GM21526 (cell line): ENCODE results near the gene OBSL1.

Source experiments
- ATAC-seq: cut with Tn5 transposase; IDR thresholded peaks from one replicate; pipeline ENCODE4 v1.9.1; 2021; ENCODE audit warnings: moderate library complexity; ENCODE audit not compliant: unreplicated experiment, low FRiP score

The OBSL1 gene

DNA sequence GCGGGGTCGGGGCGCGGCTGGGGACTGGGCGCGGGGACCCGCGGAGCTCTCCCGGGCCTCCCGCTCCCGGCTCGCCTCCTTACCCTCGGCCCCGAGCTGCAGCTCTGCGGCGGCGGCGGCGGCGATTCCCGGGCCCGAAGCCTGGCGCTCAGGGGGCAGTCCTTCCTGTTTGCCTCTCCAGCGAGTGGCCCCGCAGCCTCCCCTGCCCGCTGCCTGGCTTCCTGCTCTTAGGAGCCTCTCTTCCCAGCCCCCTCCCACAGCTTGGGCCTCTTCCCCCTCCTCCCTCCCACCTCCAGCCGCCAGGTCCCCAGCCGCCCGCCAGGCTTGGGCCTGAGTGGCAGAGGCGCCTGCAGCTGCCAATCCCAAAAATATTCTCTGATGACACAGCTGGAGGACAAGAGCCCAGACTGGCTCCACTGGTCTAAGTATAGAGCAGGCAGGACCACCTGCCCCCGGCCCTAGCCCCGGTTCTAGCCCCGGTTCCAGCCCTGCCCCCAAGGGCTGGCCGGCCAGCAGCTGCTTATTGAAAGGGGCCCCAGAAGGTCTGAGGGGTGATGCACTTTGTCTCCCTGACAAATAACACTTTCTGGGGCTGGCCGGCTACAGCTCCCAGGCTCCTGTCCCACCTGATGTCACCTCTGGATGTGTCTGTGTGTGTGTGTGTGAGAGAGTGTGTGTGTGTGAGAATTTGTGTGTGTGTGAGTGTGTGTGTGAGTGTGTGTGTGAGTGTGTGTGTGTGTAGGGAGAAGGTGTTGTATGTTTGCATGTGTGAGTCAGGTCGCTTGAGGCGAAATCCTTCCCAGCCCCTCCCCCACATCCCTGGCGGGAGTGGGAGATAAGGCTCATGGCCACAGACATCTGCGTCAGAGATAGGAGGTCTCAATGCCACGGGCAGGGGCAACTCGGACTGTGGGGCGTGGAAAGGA, at the start of gene OBSL1:
TSS of gene OBSL1 (minus strand) at position 229 of the 926 bp plus-strand sequence. CDS start 307 bp downstream, outside the sequence.
- ATAC-seq, result no peak

DNA sequence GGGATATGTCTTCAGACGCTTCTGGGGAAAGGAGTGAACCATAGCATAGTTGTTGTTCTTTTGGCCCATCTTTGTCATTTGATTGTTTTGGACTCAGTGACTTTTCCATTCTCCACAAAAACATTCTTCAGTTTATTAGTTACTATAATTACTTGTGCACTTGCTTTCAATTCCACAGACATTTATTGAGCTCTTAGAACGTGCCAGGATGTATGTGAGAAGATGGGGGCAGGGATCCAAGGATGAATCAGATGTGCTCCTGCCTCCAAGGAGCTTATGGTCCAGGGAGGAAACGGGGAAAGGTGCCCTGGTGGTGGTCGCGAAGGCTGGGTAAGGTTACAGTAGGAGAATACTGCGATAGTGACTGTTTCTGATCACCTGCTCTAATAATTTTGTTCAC, 49.2 kb upstream of the OBSL1 start:
- ATAC-seq, result no peak

DNA sequence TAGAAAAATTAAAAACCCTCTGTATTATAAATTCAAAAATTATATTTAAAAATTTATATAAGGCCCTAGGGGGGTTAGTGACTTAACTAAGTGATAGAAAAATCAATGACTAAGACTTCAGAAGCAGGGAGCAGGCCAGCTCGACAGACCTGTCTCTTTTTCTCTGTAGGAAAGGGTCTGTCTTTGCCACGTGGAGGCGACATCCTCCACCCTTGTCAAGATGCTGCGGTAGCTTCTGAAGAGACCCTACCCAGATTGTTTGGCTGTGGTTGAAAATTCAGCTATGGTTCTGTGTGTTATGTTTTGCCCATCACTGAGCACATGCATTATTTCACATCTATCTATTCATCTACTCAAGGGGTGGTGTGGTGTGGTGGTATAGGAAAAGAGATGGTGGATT, 47.9 kb upstream of the OBSL1 start:
- no peak for ATAC-seq

DNA sequence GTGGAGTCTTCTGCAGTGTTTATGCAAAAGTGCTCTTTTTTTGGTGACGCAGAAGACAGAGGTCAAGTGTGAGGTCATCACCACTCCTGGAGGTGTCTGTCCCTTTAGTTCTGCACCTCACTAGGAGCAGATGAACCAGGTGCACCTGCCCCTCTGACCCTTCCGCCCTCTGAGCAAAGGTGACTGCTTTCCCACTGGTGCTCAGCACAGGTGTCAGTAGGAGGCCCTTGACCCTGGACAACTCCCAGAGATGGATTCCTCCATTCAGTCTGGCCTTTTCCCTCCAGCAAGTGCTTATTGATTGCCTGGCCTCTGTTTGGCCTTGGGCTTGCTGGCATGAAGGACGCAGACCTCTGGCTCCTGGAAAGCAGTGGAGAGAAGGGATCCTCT, 47.4 kb upstream of the OBSL1 start:
- ATAC-seq, result no peak

DNA sequence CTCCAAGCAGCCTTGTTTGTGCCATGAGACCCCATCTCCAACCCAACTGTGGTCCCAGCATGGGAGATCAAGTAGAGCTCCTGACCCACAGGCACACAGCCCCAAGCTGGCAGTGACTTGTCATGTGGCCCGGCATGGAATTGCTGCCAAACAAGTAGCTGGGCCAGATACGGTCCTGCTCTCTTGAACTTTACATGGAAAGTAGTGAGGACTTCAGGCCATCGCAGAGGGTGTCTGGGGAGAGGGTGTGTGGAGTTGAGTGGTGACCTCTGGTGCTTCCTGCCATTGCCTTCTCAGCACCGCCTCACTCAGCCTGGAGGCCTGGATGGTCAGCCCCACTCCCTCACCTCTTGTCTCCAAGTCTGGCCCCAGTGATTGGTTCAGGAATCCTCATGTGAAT, 45.2 kb upstream of the OBSL1 start:
- no peak for ATAC-seq

DNA sequence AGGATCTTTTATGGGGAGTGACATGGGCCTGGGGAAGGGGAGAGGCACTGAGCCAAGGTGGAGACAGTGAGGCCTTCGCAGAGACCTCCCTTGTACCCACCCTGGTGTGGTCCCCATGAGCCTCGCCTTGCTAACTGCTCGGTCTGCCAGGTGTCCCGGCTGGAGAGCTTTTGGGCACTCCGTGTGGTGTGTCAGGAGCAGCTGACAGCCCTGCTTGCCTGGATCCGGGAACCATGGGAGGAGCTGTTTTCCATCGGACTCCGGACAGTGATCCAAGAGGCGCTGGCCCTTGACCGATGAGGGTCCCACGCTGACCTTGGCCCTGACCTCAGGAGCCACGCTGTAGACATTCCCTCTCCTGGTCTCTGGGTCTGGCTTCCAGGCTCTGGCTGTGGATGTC, 44.6 kb upstream of the OBSL1 start:
- ATAC-seq, result no peak

DNA sequence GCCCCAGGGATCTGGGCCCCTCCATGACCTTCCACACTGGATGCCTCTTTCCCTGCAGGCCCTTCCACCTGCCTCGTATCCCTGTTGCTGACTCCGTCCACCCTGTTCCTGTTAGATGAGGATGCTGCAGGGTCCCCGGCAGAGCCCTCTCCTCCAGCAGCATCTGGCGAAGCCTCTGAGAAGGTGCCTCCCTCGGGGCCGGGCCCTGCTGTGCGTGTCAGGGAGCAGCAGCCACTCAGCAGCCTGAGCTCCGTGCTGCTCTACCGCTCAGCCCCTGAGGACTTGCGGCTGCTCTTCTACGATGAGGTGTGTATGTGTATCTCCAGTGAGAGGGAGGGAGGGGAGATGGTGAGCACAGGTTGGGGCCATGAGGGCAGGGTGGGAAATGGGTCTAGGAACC, 43.7 kb upstream of the OBSL1 start:
- ATAC-seq, result no peak

DNA sequence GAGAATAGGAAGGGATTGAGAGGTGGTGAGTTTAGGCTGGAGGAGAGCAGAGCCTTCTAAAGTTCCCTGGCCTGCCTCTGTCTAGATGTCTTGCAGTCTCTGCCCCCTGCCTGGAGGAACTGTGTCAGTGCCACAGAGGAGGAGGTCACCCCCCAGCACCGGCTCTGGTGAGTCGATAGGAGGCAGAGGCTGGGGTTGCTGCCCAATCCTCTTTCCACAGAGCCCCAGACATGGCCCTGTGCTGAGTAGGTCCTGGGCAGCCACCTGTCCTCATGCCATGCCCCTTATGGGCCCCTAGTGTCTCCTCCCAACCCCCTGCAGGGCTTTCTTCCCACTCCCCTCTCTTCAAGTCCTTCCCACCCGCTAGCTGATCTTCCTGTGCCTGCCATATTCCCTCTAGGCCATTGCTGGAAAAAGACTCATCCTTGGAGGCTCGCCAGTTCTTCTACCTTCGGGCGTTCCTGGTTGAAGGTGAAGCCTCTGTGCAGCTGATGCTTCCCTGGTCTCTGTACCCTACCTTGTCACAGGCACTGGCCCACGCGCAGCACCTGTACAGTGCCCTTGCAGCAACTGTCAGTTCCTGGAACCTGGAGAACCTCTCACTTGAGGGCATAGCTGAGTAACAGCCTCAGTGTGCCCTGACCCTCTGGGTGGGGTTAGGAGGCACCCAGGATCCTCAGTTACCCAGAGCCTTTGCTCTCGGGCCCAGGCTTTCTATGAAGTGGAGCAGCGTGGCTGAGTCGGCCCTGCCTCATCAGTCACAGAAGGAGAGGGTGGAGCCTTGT, 42.9 kb upstream of the OBSL1 start:
- no peak for ATAC-seq

DNA sequence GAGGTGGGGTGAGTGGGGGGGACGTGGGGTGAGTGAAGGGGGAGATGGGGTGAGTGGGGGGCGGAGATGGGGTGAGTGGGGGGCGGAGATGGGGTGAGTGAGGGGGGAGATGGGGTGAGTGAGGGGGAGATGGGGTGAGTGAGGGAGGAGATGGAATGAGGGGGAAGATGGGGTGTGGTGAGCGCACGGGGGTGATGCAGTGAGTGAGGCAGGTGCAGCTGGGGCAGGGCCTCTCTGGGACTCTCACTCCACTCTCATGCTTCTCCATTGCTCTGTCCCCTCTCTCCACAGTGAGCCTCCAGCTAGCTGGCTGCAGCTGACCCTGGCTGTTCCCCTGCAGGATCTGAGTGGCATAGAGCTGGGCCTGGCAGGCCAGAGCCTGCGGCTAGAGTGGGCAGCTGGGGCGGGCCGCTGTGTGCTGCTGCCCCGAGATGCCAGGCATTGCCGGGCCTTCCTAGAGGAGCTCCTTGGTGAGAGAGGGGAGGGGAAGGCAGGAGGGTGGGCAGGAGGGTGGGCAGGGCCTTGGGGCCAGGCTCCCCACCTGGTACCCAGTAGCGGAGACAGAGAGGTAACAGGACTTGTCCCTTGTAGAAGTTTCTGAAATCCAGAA, 42.2 kb upstream of the OBSL1 start:
- no peak for ATAC-seq

DNA sequence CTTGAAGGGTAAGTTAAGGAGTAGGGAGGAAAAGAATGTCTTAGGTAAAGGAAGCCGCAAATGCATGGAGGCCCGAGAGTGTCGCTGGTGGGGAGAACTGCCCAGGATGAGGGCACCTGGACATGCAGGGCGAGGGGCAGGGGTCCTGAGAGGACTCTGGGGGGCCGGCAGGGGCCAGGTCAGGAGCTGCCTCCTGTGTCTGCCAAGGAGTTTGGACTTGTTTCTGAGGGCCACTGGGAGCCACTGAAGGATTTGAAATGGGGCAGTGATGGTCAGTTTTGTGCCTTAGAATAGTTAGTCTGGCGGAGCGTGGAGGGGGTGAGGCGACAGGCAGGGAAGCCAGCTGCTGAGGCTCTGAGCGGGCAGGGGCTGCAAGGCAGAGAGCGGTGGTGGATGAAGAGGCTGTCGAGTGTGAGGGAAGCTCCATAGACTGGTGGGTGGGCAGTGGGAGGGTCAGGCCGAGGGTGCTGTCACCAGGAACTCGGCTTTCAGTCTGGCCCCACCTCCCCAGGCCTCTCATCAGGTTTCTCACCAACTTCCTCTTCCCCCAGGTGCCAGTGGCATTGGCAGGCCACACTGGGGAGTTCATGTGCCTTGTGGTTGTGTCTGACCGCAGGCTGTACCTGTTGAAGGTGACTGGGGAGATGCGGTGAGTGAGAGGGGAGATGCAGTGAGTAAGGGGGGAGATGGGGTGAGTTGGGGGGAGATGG, 41.4 kb upstream of the OBSL1 start:
- ATAC-seq, result no peak

DNA sequence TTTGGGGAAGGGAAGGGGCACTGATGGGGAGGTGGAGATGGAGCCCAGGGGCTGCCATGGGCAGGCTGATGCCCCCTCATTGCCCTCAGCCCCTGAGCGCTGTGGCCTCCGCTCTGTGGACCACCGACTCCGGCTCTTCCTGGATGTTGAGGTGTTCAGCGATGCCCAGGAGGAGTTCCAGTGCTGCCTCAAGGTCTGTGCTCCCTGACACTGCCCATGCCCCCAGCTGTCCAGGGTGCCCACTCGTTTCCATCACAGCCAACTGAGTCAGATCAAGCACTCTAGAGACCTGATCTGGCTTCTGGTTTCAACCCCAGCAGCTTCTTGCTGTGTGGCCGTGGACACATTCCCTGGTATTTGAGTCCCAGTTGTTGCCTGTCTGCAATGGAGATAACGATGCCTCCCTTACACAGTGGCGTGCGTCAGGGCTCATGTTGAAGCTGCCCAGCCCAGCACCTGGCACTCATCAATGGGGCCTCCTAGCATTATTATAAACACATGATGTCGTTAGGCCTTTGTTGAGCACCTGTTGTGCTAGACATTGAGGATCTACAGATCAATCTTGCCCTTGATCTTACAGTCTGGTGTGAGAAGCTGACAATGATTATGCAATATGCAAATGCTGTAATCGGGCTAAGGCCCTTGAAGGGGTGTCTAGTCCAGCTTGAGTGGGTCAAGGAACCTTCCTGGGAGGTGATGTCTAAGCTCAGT, 40.7 kb upstream of the OBSL1 start:
- ATAC-seq, result no peak

DNA sequence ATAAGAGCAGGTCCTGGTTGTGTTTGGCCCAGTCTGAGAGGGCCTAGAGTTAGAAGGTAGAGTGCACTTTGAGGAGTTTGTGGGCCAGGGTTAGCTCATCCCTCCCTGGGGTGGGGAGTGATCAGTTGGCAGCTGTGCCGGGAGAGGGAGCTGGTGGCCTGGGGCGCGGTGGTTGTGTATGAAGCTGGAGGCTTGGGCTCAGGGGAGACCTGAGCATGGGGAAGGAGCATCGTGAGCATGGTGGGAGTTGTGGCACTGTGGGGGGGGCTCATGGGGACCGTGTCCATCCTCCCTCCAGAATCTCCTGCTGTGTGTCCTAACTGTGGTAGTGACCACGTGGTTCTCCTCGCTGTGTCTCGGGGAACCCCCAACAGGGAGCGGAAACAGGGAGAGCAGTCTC, 40.0 kb upstream of the OBSL1 start:
- no peak for ATAC-seq

DNA sequence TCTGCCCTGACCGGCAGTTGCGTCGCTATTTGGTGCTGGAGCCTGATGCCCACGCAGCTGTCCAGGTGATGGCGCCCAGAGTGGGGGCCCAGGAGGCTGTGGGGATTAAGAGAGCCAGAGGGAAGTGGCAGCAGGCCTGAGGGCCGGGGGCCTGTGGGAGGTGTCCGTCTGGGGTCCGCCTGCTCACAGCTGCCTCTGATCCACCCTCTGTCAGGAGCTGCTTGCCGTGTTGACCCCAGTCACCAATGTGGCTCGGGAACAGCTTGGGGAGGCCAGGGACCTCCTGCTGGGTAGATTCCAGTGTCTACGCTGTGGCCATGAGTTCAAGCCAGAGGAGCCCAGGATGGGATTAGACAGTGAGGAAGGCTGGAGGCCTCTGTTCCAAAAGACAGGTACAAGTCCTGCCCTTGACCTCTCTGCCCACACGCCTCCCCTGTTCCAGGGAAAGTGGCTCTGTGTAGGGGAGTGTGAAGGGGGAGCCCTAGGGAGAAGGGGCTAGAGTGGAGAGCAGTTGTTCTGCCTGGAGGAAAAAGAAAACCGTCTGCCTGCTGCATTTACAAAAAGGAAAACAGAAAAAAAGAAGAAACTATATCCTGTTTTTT, 37.9 kb upstream of the OBSL1 start:
- ATAC-seq, result no peak

DNA sequence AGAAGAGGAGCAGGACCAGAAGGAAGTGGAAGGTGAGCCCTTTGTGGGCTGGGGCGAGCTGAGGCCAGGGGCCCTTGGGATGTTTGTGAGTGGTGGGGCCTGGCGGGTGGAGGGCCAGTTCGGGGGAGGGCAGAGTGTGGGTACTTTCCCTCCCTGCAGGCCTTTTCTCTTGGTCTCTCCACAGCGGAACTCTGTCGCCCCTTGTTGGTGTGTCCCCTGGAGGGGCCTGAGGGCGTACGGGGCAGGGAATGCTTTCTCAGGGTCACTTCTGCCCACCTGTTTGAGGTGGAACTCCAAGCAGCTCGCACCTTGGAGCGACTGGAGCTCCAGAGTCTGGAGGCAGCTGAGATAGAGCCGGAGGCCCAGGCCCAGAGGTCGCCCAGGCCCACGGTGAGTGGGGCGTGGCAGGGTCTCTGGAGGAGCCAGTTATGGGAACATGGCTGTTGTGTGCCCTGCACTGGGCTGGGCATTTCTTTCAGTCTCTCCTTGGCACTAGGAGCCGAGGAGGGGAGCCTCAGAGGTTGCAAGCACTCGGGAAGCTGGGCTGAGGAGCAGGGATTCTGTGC, 37.1 kb upstream of the OBSL1 start:
- no peak for ATAC-seq

DNA sequence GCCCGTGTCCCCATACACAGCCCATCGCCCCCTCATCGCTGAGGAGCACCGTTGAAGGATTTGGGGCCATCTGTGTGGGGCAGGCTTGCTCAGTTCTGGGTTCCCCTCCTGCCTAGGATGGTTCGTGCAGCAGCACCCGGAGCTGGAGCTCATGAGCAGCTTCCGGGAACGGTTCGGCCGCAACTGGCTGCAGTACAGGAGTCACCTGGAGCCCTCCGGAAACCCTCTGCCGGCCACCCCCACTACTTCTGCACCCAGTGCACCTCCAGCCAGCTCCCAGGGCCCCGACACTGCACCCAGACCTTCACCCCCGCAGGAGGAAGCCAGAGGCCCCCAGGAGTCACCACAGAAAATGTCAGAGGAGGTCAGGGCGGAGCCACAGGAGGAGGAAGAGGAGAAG, 36.6 kb upstream of the OBSL1 start:
- ATAC-seq, result no peak

DNA sequence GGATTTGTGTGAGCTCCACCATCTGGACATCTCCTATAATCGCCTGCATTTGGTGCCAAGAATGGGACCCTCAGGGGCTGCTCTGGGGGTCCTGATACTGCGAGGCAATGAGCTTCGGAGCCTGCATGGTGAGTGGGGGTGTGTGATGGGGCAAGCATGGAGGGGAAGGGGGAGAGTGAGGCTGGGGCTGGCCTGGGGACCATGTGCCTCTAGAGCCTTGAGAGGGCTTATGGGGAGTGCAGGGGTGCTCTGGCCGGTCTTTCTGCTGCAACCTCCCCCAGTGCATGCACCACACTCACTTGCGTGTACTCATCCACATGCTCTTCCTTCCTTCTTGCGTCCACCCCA, 34.2 kb upstream of the OBSL1 start:
- ATAC-seq, result no peak

DNA sequence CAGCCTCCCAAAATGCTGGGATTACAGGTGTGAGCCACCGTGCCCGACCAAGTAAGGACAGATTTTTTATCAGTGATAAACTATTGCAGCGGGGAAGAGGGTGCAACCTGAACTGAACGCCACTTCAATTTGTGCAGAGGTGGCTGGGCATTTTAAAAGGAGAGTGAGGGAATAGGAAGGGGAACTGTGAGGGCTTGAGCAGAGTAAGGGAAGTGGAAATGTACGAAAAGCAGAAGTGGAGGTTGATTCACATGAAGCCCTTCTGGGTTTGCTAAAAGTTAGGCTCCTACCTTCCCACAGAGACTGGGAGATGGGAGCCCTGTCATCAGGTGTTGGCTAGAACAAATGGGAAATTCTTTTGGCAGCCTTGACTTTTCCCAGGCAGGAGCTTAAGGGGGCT, 32.4 kb upstream of the OBSL1 start:
- no peak for ATAC-seq

DNA sequence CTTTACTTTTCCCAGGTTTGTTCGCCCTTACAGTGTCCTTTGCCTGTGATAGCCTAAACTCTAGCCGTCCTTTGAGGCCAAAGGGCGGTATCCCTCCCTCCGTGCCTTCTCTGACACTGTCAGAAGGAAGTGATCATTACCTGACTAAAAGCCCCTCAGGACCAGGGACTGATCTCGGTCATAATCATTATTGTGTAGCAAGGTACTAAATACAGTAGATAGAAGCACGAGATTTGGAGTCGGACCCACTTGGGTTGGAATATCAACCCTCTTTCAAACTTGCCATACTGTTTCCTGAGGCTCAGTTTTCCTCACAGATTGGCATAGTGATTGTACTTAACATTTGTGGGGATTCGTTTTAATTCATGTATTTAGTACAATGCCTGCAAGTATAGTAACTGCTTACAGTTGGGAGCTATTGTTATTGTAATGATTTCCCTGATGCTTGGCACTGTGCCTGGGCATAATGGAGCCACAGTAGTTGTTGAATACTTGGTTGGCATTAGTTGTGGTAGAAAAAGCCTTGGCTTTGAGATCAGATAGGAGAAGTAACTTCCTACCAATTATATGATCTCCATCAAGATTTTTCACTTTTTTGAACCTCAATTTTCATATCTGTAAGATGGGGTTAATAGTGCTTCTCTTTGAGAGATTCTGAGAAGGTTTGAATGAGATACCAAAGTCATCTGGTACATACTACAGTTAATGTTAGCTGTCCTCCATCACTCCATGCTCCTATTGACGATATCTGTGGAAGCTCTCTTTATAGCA, 27.2 kb upstream of the OBSL1 start:
- no peak for ATAC-seq
